ENCODE data around the gene SCN2B. TPM values are rescaled to one million over a fixed set of nuclear protein-coding genes. Genes with fewer than 3 reads are reported as not detected.

Gene SCN2B
- total and polyA plus RNA-seq, 7 donors: 0.23 to 1.7 (median 0.95) TPM

DNA sequence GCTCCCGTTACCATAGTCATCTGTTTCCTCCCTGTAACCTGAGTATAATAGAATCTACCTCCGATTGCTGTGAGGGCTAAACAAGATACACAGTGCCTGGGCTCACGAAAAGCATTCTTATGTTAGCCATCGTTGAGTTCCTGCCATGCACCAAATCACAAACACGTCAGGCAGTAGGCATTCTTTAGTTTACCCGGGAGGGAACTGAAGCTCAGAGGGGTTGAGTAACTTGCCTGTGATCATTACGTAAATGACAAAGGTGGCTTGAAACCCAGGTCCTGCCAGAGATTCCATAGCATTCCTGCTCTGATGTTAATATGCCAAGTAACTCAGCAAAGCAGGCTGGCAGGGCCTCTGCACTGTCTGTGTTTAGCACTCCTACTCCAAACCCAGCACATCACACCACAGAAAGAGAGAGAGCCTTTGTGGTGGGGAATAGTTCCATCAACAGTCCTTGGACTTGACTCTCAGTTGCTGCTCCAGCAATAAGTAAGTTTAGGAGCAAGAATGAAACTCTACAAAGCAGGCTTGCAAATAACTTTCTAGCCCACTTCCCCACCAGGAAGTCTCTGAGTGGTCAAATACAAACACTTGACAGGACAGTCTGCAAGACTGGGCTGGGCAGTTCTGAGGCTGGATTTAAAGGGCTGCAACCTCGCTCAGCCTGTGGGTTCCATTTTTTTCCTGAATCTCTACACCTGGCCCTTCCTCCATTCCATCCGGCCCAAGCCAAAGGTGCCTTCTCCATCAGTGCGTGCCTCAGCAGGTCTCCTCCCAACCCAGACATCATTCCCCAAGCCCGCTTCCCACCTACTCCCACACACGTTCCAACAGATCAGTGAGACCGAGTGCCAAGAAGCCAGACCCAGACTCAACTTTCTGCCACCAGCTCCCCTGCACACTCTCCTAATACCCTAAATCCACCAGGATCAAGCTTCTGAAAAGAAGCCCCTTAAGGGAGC lies 1.1 kb downstream of the SCN2B start:
- Histone ChIP-seq H3K27me3 (peaks cover 0 to 12% (median 0%) of the 10 kb centered on the region in 3 donors), H3K4me3 (peak overlapping the region in 3 of 4 donors; percentile 38 to 45 (median 44)), H3K27ac (peak overlapping the region; percentile 16 to 64 (median 56)), H3K9me3 (no peaks in the 10 kb centered on the region), H3K4me1 (peaks cover 0 to 34% (median 19%) of the 10 kb centered on the region in 4 donors), H3K36me3 (no peaks in the 10 kb centered on the region)
- WGBS, 2 donors: 77 to 82% methylated on average over 13 of the region's 13 CpGs
- no peak for TF ChIP-seq EP300 (IDR thresholded peaks at IDR 0.05)
- TF ChIP-seq POLR2AphosphoS5 (IDR thresholded peaks at IDR 0.05): no peak
- no peak for TF ChIP-seq POLR2A (IDR thresholded peaks at IDR 0.05)
- TF ChIP-seq, protein P1, sequence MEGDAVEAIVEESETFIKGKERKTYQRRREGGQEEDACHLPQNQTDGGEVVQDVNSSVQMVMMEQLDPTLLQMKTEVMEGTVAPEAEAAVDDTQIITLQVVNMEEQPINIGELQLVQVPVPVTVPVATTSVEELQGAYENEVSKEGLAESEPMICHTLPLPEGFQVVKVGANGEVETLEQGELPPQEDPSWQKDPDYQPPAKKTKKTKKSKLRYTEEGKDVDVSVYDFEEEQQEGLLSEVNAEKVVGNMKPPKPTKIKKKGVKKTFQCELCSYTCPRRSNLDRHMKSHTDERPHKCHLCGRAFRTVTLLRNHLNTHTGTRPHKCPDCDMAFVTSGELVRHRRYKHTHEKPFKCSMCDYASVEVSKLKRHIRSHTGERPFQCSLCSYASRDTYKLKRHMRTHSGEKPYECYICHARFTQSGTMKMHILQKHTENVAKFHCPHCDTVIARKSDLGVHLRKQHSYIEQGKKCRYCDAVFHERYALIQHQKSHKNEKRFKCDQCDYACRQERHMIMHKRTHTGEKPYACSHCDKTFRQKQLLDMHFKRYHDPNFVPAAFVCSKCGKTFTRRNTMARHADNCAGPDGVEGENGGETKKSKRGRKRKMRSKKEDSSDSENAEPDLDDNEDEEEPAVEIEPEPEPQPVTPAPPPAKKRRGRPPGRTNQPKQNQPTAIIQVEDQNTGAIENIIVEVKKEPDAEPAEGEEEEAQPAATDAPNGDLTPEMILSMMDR (IDR thresholded peaks at IDR 0.05): no peak
- no peak for DNase-seq
- intact Hi-C loops (cut with DNase I): no loop called here

DNA sequence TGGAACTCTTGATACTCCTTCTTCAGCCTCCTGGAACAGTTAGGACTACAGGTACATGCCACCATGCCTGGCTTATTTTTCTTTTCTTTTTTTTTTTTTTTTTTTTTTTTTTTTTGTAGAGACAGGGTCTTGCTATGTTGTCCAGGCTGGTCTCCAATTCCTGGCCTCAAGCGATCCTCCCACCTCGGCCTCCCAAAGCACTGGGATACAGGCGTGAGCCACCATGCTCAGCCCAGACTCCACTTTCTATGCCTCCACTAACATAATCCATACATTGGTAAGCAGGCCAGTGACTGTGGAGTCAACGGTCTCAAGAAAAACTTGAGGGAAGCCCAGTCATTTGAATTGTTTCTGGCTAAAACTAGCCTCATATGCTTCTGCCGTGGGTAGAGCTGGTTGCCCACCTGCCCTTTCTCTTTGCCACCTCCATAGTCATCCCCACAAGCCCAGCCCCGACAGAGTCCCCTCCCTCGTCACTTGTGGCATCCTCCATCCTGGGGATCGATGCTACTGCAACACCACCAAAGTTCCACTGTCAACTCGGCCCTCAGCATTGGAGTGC lies 2.4 kb downstream of the SCN2B start:
- Histone ChIP-seq H3K4me1 (peaks cover 0 to 28% (median 15%) of the 10 kb centered on the region in 4 donors), H3K36me3 (no peaks in the 10 kb centered on the region), H3K9me3 (no peaks in the 10 kb centered on the region), H3K27ac (no peak overlapping the region), H3K27me3 (peaks cover 0 to 12% (median 0%) of the 10 kb centered on the region in 3 donors), H3K4me3 (no peak overlapping the region)
- no peak for DNase-seq
- no peak for TF ChIP-seq EP300 (IDR thresholded peaks at IDR 0.05)
- TF ChIP-seq, protein P1 (IDR thresholded peaks at IDR 0.05): no peak
- TF ChIP-seq POLR2A (IDR thresholded peaks at IDR 0.05): no peak
- no peak for TF ChIP-seq POLR2AphosphoS5 (IDR thresholded peaks at IDR 0.05)
- intact Hi-C loops (cut with DNase I): no loop called here
- 89 to 91% methylated on average over 9 of the region's 9 CpGs for WGBS, 2 donors

DNA sequence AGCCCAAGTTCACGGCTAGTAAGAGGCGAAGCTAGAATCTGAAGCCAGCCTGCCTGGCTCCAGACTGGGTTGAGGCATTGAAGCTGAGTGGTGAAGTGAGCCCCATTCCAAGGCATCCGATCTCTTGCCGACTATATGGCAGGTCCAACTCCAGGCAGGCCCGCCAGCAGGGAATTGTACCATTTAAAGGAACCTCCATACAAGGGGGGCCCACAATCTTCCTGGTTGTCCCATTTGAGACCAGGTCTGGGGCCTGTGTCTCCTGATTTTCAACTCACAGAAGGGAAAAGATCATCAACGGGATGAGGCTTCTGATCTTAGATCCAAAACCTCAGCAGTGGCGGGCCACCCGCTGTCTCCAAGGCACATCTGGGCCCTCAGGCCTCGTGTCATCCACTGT lies 4.1 kb downstream of the SCN2B start:
- Histone ChIP-seq H3K9me3 (no peaks in the 10 kb centered on the region), H3K4me3 (no peak overlapping the region), H3K27me3 (peaks cover 0 to 12% (median 0%) of the 10 kb centered on the region in 3 donors), H3K4me1 (peaks cover 0 to 28% (median 15%) of the 10 kb centered on the region in 4 donors), H3K36me3 (no peaks in the 10 kb centered on the region), H3K27ac (no peak overlapping the region)
- WGBS, 2 donors: 90% methylated on average over 9 of the region's 9 CpGs
- intact Hi-C loops (cut with DNase I): no loop called here
- TF ChIP-seq POLR2AphosphoS5 (IDR thresholded peaks at IDR 0.05): no peak
- TF ChIP-seq EP300 (IDR thresholded peaks at IDR 0.05): no peak
- TF ChIP-seq POLR2A (IDR thresholded peaks at IDR 0.05): no peak
- TF ChIP-seq, protein P1 (IDR thresholded peaks at IDR 0.05): no peak
- no peak for DNase-seq

DNA sequence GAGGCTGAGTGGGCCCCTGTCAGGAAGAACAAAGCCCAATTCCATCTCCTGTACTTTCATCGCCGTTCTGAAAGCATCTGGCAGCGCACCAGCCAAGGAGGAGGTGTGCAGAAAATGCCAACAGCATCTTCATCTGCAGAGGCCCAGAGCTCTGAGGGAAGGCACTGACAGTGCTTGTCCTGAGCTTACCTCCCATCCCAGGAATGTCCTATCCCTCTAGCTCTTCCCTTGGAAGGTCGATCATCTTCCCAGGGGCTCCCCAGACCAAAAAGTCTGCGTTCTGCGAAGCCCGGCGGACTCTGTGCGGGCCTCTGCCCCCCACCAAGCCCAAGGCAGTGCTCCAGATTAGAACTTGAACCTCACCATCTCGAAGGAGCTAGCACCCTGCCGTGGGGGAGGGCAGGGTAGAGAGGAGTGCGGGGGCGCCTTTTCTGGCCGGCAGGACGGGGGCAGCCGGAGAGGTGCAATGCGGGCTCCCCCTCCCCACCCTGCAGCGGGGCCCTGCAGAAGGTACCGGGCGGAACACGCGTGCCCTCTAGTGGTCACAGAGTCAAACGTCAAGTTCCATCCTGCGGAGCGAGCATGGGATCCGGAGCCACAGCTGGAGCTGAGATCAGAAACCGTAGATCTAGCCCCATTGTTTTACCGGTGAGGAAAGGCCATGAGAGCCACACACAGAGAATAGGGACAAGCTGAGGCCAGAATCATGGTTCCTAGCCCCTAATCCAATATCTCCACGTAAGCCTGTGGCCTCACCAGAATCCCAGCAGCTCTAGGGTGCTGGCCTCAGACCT lies 5.0 kb downstream of the SCN2B start:
- 8 to 13% methylated on average over 29 of the region's 29 CpGs for WGBS, 2 donors
- H3K4me3 ChIP-seq: no peak overlapping the region
- peak; percentile 85 for DNase-seq
- peaks cover 0 to 23% (median 14%) of the 10 kb centered on the region in 4 donors for H3K4me1 ChIP-seq
- no peaks in the 10 kb centered on the region for H3K9me3 ChIP-seq
- no peaks in the 10 kb centered on the region for H3K36me3 ChIP-seq
- H3K27ac ChIP-seq: no peak overlapping the region
- peaks cover 0 to 12% (median 0%) of the 10 kb centered on the region in 3 donors for H3K27me3 ChIP-seq
- TF ChIP-seq POLR2AphosphoS5 (IDR thresholded peaks at IDR 0.05): no peak
- TF ChIP-seq, protein P1 (IDR thresholded peaks at IDR 0.05): peak; percentile 72 to 91 (median 82)
- intact Hi-C loops (cut with DNase I): loop anchor here (1.0 kb wide), 1 partner anchor 26 kb away; no protein-coding TSS in a partner anchor
